Renal cortex interstitium (tissue), 15 donors: Measurements from ENCODE around the gene SPON2. TPM values are rescaled to one million over a fixed set of nuclear protein-coding genes. Genes with fewer than 3 reads are reported as not detected.

Source experiments
- DNase-seq, 11 donors: peaks; one replicate each; pipeline ENCODE4 v3.0.0-alpha.2; 2013; ENCODE audit warnings: low read depth in 9 of 11, low spot score in 4 of 11; ENCODE audit errors: extremely low read depth in 1 of 11
- long read RNA-seq, 16 experiments: transcript quantifications; one replicate each; lab custom pipeline, GENCODE V29; 2026
- polyA plus RNA-seq, 3 donors: library from polyadenylated mRNA; unstranded; fragments of 120-200 nt; gene quantifications; one replicate each; pipeline ENCODE4 v1.2.1, GENCODE V29; 2013; ENCODE audit not compliant: insufficient read length in 3 of 3

Gene SPON2
- polyA plus RNA-seq: 10 to 100 TPM in 1 of 3 donors, 1 to 10 TPM in 2; 5.0 to 20.7 (median 9.5) TPM
- long read RNA-seq, donor 1: 0 reads
- long read RNA-seq, donor 2, partial matches to known transcripts: 0 of 3 reads
- long read RNA-seq, donor 2, other reads (novel, unspliced or antisense): 0 of 3 reads
- long read RNA-seq, donor 3, transcript SPON2-201 (6 exons, 1,869 nt): major isoform, 7 of 210 reads
- long read RNA-seq, donor 3, partial matches to known transcripts: 201 of 210 reads
- long read RNA-seq, donor 3, other reads (novel, unspliced or antisense): 0 of 210 reads
- long read RNA-seq, donor 4: 0 reads
- long read RNA-seq, donor 5: 0 reads
- long read RNA-seq, donor 6, partial matches to known transcripts: 176 of 178 reads
- long read RNA-seq, donor 6, other reads (novel, unspliced or antisense): 0 of 178 reads
- long read RNA-seq, donor 7, partial matches to known transcripts: 0 of 1 reads
- long read RNA-seq, donor 7, other reads (novel, unspliced or antisense): 0 of 1 reads
- long read RNA-seq, donor 8: 0 reads
- long read RNA-seq, donor 9, partial matches to known transcripts: 0 of 3 reads
- long read RNA-seq, donor 9, other reads (novel, unspliced or antisense): 0 of 3 reads
- long read RNA-seq, donor 10, partial matches to known transcripts: 0 of 1 reads
- long read RNA-seq, donor 10, other reads (novel, unspliced or antisense): 0 of 1 reads
- long read RNA-seq, donor 11, partial matches to known transcripts: 0 of 3 reads
- long read RNA-seq, donor 11, other reads (novel, unspliced or antisense): 0 of 3 reads
- long read RNA-seq, donor 12, partial matches to known transcripts: 0 of 2 reads
- long read RNA-seq, donor 12, other reads (novel, unspliced or antisense): 0 of 2 reads
- long read RNA-seq, donor 13: 0 reads
- long read RNA-seq, donor 14, partial matches to known transcripts: 0 of 4 reads
- long read RNA-seq, donor 14, other reads (novel, unspliced or antisense): 0 of 4 reads
- long read RNA-seq, donor 15, partial matches to known transcripts: 0 of 1 reads
- long read RNA-seq, donor 15, other reads (novel, unspliced or antisense): 0 of 1 reads
- long read RNA-seq, donor 16, partial matches to known transcripts: 0 of 2 reads
- long read RNA-seq, donor 16, other reads (novel, unspliced or antisense): 0 of 2 reads

- no peak for DNase-seq
Observed at GRCh38 chr4:1172228-1172851, at the start of gene SPON2. Gene SPON2, minus strand, starts transcription at chr4:1172583.

GRCh38 chr4:1221155-1221870 is 48.9 kb upstream of the SPON2 start:
- no peak for DNase-seq

- no peak for DNase-seq
Observed at GRCh38 chr4:1220566-1220965, 48.2 kb upstream of the SPON2 start.

- no peak for DNase-seq
Observed at GRCh38 chr4:1219566-1219950, 47.2 kb upstream of the SPON2 start.

GRCh38 chr4:1218634-1219565 is 46.5 kb upstream of the SPON2 start:
- no peak for DNase-seq

- DNase-seq: no peak
Observed at GRCh38 chr4:1217366-1217765, 45.0 kb upstream of the SPON2 start.

- DNase-seq: no peak
Observed at GRCh38 chr4:1216869-1217294, 44.5 kb upstream of the SPON2 start.

- no peak for DNase-seq
Observed at GRCh38 chr4:1216076-1216614, 43.8 kb upstream of the SPON2 start.

- no peak for DNase-seq
Observed at GRCh38 chr4:1215141-1216075, 43.0 kb upstream of the SPON2 start.

GRCh38 chr4:1214101-1215095 is 42.0 kb upstream of the SPON2 start:
- no peak for DNase-seq

GRCh38 chr4:1213336-1213995 is 41.1 kb upstream of the SPON2 start:
- no peak for DNase-seq

GRCh38 chr4:1212546-1213335 is 40.4 kb upstream of the SPON2 start:
- DNase-seq: no peak

- DNase-seq: no peak
Observed at GRCh38 chr4:1211891-1212545, 39.6 kb upstream of the SPON2 start.
